ENCODE results near the gene PLXNA2.

Gene PLXNA2

DNA sequence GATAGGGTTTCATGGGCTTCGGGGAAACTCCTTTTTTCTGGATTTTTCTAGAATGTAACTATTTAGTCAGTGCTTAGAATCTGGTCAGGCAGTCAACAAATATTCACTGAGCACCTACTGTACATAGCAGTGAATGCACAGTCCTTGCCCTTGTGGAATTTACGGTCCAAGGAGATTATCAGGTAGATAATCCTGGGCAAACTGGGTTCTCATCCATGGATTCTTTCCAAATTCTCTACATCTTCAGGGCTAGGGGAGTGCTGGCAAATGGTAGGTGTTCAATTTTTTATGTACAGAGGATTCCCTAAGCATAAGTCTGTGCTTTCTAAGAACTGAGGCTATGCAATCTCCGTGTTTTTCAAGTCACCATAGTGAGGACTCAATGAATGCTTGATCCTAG is 192.5 kb downstream of the PLXNA2 start:
- TF ChIP-seq GATA3 (IDR thresholded peaks at IDR 0.05; ENCODE audit: low read depth, low read length) = no peak
- TF ChIP-seq GATA2 (IDR thresholded peaks at IDR 0.05; ENCODE audit: low read depth, low read length) = no peak

- TF ChIP-seq GATA3 (IDR thresholded peaks at IDR 0.05; ENCODE audit: low read depth, low read length) = no peak
- no peak for TF ChIP-seq GATA2 (IDR thresholded peaks at IDR 0.05; ENCODE audit: low read depth, low read length)
Observed at GRCh38 chr1:208048904-208049303, 195.3 kb downstream of the PLXNA2 start.

DNA sequence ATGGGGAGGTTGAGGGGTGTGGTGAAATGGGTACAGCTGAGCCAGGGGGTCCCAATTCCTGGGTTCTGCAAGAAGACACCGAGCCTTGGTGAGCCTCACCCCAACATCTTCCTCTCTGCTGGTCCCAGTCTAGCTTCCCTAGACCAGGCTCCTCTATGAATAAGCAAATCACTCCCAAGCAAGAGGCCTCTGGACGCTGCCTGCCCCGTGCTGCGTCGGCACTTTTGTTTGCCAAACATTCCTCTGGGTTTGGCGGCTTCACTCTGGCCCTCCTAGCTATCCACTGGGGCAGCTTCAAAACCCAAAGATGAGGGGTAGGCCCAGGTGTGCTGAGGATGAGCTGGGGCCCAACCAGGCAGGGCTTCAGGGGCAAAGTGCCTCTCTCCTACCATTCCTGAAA is 196.2 kb downstream of the PLXNA2 start:
- TF ChIP-seq GATA2 (IDR thresholded peaks at IDR 0.05; ENCODE audit: low read depth, low read length) (no peak), GATA3 (IDR thresholded peaks at IDR 0.05; ENCODE audit: low read depth, low read length) (no peak)

- no peak for TF ChIP-seq GATA2 (IDR thresholded peaks at IDR 0.05; ENCODE audit: low read depth, low read length)
- no peak for TF ChIP-seq GATA3 (IDR thresholded peaks at IDR 0.05; ENCODE audit: low read depth, low read length)
Observed at GRCh38 chr1:208047476-208047934, 196.7 kb downstream of the PLXNA2 start.

GRCh38 chr1:208045463-208046260 is 198.5 kb downstream of the PLXNA2 start:
- no peak for TF ChIP-seq GATA2 (IDR thresholded peaks at IDR 0.05; ENCODE audit: low read depth, low read length)
- TF ChIP-seq GATA3 (IDR thresholded peaks at IDR 0.05; ENCODE audit: low read depth, low read length) = no peak

- TF ChIP-seq GATA3 (IDR thresholded peaks at IDR 0.05; ENCODE audit: low read depth, low read length) = no peak
- TF ChIP-seq GATA2 (IDR thresholded peaks at IDR 0.05; ENCODE audit: low read depth, low read length) = no peak
Observed at GRCh38 chr1:208044589-208045462, 199.4 kb downstream of the PLXNA2 start.

DNA sequence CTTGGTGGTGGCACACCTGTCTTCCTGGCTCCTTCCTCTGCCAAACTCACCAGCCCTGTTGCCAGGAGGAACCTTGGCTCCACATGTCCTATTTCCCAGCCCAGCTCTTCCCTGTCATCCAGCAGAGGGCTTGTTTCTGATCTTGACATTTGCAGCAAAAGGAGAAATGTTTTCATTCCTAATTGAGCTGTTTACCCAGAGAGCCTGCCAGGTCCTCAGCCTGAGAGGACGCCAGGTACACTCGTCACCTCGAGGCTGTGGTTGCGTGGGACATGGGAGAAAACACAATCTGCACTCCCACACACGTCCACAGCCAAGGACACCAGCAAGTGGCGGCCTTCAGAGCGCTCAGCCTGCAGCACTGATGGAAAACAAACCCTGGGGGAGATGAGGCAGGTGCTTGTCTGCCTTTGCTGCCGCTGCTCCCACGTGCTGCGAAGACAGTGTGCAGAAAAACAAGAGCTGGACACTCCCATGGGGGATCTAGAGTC is 200.4 kb downstream of the PLXNA2 start:
- TF ChIP-seq GATA2 (IDR thresholded peaks at IDR 0.05; ENCODE audit: low read depth, low read length) = no peak
- TF ChIP-seq GATA3 (IDR thresholded peaks at IDR 0.05; ENCODE audit: low read depth, low read length) = no peak

DNA sequence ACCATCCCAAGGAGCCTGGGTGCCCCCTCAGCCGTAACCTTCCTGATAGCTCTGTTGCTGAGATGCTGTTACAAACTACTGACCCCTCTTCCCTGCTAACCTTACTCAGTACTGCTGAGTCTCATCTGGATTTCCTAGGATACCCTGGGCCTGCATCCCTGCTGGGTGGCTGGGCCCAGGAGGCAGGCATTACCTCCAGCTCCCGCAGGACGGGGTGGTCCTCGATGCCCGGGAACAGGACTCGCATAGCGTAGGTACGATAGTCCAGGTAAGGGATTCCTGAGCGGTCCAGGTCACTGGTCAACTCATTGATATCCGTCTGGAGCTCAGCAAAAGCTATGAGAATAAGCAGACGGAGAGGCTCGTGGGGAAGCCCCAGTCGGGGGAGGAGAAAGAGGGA is 201.3 kb downstream of the PLXNA2 start:
- TF ChIP-seq GATA2 (IDR thresholded peaks at IDR 0.05; ENCODE audit: low read depth, low read length) = no peak
- TF ChIP-seq GATA3 (IDR thresholded peaks at IDR 0.05; ENCODE audit: low read depth, low read length) = no peak

DNA sequence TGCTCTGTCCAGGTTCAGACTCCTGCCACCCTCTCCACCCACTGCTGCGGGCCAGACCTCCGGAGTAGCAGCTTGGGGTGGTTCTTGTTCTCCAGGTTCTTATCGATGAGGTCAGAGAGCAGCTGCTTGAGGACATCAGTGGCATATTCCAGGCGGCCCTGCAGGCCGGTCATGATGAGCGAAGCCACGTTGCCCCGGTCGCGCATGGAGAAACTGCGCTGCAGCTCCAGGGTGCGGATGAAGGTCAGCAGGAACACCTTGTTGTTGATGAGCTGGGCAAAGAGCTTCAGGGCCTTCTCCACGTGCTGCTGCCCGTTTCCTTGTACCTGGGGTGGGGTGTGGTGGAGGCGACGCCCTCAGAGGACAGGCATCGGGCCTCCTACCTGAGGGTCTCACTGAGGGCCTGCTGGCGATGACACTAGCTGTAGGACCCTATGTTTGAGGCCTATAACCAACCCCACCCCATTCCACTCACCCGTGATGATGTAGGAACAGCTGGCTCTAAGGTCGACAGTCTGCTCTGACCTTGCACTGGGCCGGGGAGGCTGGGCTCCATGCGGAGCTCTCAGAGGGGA is 202.1 kb downstream of the PLXNA2 start:
- TF ChIP-seq GATA3 (IDR thresholded peaks at IDR 0.05; ENCODE audit: low read depth, low read length) (no peak), GATA2 (IDR thresholded peaks at IDR 0.05; ENCODE audit: low read depth, low read length) (no peak)

DNA sequence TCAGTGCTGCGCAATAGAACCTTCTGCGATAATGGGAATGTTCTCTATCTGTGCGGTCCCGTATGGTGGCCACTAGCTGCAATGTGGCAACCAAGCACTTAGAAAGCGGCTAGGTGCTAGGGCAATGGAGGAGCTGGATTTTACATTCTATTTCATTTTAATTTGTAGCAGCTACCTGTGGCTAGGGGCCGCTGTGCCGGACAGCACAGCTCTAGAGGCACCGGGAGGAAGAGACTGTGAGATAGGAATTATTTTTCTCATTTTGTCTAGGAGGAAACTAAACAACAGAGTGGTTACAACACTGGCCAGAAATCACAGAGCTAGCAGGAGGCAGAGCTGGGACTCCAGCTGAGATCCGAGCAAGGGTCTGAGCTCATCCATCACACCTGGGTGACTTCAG is 202.7 kb downstream of the PLXNA2 start:
- TF ChIP-seq GATA2 (IDR thresholded peaks at IDR 0.05; ENCODE audit: low read depth, low read length) (no peak), GATA3 (IDR thresholded peaks at IDR 0.05; ENCODE audit: low read depth, low read length) (no peak)

- no peak for TF ChIP-seq GATA2 (IDR thresholded peaks at IDR 0.05; ENCODE audit: low read depth, low read length)
Observed at GRCh38 chr1:208040821-208041297, 203.3 kb downstream of the PLXNA2 start.

DNA sequence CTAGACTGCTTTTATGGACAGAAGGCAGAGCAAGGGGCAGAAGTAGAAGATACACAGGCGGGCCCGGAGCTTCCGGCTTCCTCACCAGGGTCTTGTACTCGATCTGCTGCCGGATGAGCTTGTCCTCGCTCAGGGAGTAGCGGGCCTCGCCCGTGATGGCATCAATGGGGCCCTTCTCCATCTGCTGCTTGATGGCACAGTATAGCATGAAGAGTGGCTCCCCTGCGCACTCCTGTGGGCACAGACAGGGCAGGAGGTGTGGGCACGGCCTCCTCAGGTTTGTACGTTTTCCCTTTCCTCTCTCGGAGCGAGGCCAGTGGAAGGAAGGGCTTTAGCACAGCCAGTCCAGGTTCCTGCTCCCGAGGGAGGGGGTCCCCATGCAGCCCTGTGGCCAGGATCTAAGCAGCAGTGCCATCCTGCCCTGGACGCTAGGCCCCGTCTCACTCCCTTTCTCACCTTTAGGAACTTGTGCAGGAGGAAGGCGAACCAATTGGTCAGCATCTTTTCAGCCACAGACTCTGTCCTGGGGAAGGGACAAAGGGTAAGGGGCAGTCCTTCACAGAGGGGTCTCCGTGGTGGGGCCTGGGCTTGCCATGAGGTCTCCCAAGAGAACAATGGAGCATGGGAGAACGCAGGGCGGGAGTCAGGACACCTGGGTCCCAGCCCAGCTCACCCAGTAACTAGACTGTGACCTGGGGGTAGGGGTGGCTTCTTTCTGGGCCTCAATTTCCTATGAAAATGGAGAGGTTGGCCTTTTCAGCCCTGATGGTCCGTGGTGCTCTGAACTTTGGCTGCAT is 204.4 kb downstream of the PLXNA2 start:
- TF ChIP-seq GATA2 (IDR thresholded peaks at IDR 0.05; ENCODE audit: low read depth, low read length) = no peak
- TF ChIP-seq GATA3 (IDR thresholded peaks at IDR 0.05; ENCODE audit: low read depth, low read length) = no peak

GRCh38 chr1:208038303-208038702 is 205.9 kb downstream of the PLXNA2 start:
- TF ChIP-seq GATA2 (IDR thresholded peaks at IDR 0.05; ENCODE audit: low read depth, low read length) (no peak), GATA3 (IDR thresholded peaks at IDR 0.05; ENCODE audit: low read depth, low read length) (no peak)
